Panc1 (cell line): ENCODE measurements around the gene ARF4. TPM values are rescaled to one million over a fixed set of nuclear protein-coding genes. Genes with fewer than 3 reads are reported as not detected.

Source experiments
- ATAC-seq: fragments of 200-7000 bp; cut with Tn5 transposase; 2 replicates; pipeline ENCODE4 v1.9.1; 2020; ENCODE audit warnings: mild to moderate bottlenecking, moderate library complexity
- BruUV-seq: library from RNA; stranded (reverse); fragments of 400-500 nt; replicated peaks from 2 replicates; lab custom pipeline; 2021; lab: Mats Ljungman, UMichigan
- CTCF ChIA-PET: fragments of 300-600 bp; sonication (Branson Sonifier 250); formaldehyde crosslinking; loops from one replicate; lab custom pipeline; 2022; ENCODE audit warnings: antibody characterized with exemption; lab: Charles Lee
- POLR2A ChIA-PET: fragments of 300-600 bp; sonication (Branson Sonifier 250); formaldehyde crosslinking; loops from one replicate; lab custom pipeline; 2022; ENCODE audit warnings: antibody characterized with exemption; lab: Charles Lee
- DNase-seq: peaks from one replicate; pipeline ENCODE4 v3.0.0-alpha.2; 2010; ENCODE audit warnings: low read depth, low spot score
- H3K27ac ChIP-seq: 2 replicates; pipeline ENCODE4 v1.5.1; 2011; ENCODE audit warnings: mild to moderate bottlenecking, low read length, inconsistent platforms
- H3K27me3 ChIP-seq: fragments of 200-500 bp; sonication (Bioruptor generic); 2 replicates; pipeline ENCODE4 v1.6.0; 2014; ENCODE audit warnings: low read length, inconsistent platforms; ENCODE audit not compliant: control insufficient read depth, insufficient read depth
- H3K36me3 ChIP-seq: fragments of 200-500 bp; sonication (Bioruptor generic); 2 replicates; pipeline ENCODE4 v1.5.1; 2014; ENCODE audit warnings: inconsistent platforms, mild to moderate bottlenecking, low read length, moderate library complexity; ENCODE audit not compliant: control insufficient read depth, insufficient read depth
- H3K4me1 ChIP-seq: 2 replicates; pipeline ENCODE4 v1.5.1; 2011; ENCODE audit warnings: inconsistent platforms, mild to moderate bottlenecking, low read length, moderate library complexity; ENCODE audit not compliant: control insufficient read depth, insufficient read depth
- H3K4me3 ChIP-seq, 2 experiments: 2 replicates each; pipeline ENCODE4 v1.5.1; 2011 to 2012; ENCODE audit warnings: low read depth in 2 of 2, low read length in 2 of 2, mild to moderate bottlenecking in 2 of 2, inconsistent platforms in 1 of 2, moderate library complexity in 1 of 2
- H3K9me3 ChIP-seq: fragments of 200-500 bp; sonication (Bioruptor generic); 2 replicates; pipeline ENCODE4 v1.5.1; 2014; ENCODE audit warnings: low read depth, mild to moderate bottlenecking, inconsistent platforms, low read length, moderate library complexity; ENCODE audit not compliant: control insufficient read depth, insufficient read depth
- POLR2AphosphoS5 ChIP-seq: IDR thresholded peaks from 2 replicates; pipeline ENCODE4 v1.6.1; 2012; ENCODE audit warnings: mild to moderate bottlenecking, low read depth, low read length, moderate library complexity
- SIN3A ChIP-seq: IDR thresholded peaks from 2 replicates; pipeline ENCODE4 v1.6.1; 2012; ENCODE audit warnings: low read depth, mild to moderate bottlenecking, low read length, moderate library complexity, borderline replicate concordance; ENCODE audit not compliant: insufficient read depth
- TCF7L2 ChIP-seq: IDR thresholded peaks from 2 replicates; pipeline ENCODE4 v1.6.1; 2011; ENCODE audit warnings: mild to moderate bottlenecking, low read depth, low read length, inconsistent platforms
- in situ Hi-C: cut with HindIII; loops from 2 replicates; pipeline ENCODE4 v1.10.0; 2016; ENCODE audit warnings: low sequenced_read_pairs, low pct_unique_long_range_greater_than_20kb
- intact Hi-C: fragments of 100-400 bp; cut with micrococcal nuclease; formaldehyde crosslinking; loops from one replicate; pipeline ENCODE4 v1.10.0; 2022; ENCODE audit not compliant: unreplicated experiment
- total RNA-seq: library from RNA; stranded (reverse); gene quantifications from one replicate; pipeline ENCODE4 v1.2.1, GENCODE V29; 2021; ENCODE audit not compliant: unreplicated experiment
- TF ChIP-seq, protein P1 (sequence below): fragments of 450-650 bp; IDR thresholded peaks from 2 replicates; pipeline ENCODE4 v1.5.1; 2017; ENCODE audit warnings: mild to moderate bottlenecking
- TF ChIP-seq, protein P2 (sequence below), 2 experiments: IDR thresholded peaks; 2 replicates each; pipeline ENCODE4 v1.6.1; 2011 to 2012; ENCODE audit warnings: low read depth in 2 of 2, control low read depth in 1 of 2, low read length in 1 of 2, mild to moderate bottlenecking in 1 of 2, moderate library complexity in 1 of 2; ENCODE audit not compliant: insufficient read depth in 1 of 2

Gene ARF4
- total RNA-seq, 1 experiment from 2014 or later: 126 TPM

DNA sequence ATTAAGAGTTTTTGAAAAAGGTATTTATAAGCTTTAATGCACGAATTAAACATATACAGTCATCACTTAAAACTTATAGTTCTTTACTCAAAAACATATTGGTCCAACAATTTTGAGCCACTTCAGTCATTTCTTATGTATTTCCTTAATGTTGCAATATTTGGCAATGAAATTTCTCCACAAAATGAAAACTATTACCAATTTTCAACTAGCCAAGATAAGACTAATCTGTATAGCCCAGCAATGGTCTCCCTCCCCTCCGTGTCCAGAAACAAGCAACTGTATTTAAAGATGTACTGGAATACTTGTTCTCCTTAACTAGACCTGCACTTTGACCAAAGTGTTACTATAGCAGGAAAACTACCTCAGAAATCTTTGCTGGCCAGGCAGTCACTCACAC lies 9.2 kb downstream of the ARF4 start:
- Histone ChIP-seq H3K36me3 (0 out of 2 replicates have a peak, but pooled peaks cover 4% of the 10 kb centered on the region), H3K9me3 (no peaks in the 10 kb centered on the region), H3K4me1 (peaks cover 8% of the 10 kb centered on the region), H3K27ac (no peak overlapping the region), H3K27me3 (no peaks in the 10 kb centered on the region), H3K4me3 (no peak overlapping the region)
- ChIA-PET POLR2A (no interaction called here), CTCF (no interaction called here)
- intact Hi-C loops (no loop called here), in situ Hi-C loops (no loop called here)
- no peak for ATAC-seq
- TF ChIP-seq TCF7L2 (no peak), POLR2AphosphoS5 (no peak)
- TF ChIP-seq, protein P1, sequence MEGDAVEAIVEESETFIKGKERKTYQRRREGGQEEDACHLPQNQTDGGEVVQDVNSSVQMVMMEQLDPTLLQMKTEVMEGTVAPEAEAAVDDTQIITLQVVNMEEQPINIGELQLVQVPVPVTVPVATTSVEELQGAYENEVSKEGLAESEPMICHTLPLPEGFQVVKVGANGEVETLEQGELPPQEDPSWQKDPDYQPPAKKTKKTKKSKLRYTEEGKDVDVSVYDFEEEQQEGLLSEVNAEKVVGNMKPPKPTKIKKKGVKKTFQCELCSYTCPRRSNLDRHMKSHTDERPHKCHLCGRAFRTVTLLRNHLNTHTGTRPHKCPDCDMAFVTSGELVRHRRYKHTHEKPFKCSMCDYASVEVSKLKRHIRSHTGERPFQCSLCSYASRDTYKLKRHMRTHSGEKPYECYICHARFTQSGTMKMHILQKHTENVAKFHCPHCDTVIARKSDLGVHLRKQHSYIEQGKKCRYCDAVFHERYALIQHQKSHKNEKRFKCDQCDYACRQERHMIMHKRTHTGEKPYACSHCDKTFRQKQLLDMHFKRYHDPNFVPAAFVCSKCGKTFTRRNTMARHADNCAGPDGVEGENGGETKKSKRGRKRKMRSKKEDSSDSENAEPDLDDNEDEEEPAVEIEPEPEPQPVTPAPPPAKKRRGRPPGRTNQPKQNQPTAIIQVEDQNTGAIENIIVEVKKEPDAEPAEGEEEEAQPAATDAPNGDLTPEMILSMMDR: no peak
- DNase-seq: no peak
- no TSS peak for BruUV-seq

DNA sequence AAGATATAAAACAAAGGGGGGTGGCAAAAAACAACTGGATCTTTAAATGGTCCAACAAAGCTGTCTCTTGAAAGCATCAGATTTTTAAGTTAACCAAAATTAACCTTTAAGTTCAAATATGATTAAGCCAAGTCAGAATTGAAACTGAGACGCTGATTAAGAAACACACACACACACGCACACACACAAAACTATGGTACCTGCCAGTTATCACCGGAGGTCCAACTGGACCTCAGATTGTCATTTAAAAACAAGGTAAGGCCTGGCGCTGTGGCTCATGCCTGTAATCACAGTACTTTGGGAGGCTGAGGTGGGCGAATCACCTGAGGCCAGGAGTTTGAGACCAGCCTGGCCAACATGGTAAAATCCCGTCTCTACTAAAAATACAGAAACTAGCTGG lies 10.4 kb downstream of the ARF4 start:
- intact Hi-C loops: no loop called here
- ChIA-PET CTCF (no interaction called here), POLR2A (interaction anchor here (0.6 kb wide), 1 partner anchor 464 kb away, joined by 4 read pairs; no protein-coding TSS in a partner anchor)

More for the DNA sequence above, 10.4 kb downstream of the ARF4 start:
- Histone ChIP-seq H3K4me1 (peaks cover 11% of the 10 kb centered on the region), H3K27ac (no peak overlapping the region), H3K27me3 (no peaks in the 10 kb centered on the region), H3K4me3 (no peak overlapping the region), H3K9me3 (no peaks in the 10 kb centered on the region), H3K36me3 (peaks cover 4% of the 10 kb centered on the region; the same call in 1 of the 2 replicates)
- in situ Hi-C loops: no loop called here
- no TSS peak for BruUV-seq
- no peak for DNase-seq
- TF ChIP-seq, protein P1: no peak
- no peak for TF ChIP-seq SIN3A
- TF ChIP-seq TCF7L2: no peak
- no peak for TF ChIP-seq POLR2AphosphoS5
- TF ChIP-seq, protein P2, sequence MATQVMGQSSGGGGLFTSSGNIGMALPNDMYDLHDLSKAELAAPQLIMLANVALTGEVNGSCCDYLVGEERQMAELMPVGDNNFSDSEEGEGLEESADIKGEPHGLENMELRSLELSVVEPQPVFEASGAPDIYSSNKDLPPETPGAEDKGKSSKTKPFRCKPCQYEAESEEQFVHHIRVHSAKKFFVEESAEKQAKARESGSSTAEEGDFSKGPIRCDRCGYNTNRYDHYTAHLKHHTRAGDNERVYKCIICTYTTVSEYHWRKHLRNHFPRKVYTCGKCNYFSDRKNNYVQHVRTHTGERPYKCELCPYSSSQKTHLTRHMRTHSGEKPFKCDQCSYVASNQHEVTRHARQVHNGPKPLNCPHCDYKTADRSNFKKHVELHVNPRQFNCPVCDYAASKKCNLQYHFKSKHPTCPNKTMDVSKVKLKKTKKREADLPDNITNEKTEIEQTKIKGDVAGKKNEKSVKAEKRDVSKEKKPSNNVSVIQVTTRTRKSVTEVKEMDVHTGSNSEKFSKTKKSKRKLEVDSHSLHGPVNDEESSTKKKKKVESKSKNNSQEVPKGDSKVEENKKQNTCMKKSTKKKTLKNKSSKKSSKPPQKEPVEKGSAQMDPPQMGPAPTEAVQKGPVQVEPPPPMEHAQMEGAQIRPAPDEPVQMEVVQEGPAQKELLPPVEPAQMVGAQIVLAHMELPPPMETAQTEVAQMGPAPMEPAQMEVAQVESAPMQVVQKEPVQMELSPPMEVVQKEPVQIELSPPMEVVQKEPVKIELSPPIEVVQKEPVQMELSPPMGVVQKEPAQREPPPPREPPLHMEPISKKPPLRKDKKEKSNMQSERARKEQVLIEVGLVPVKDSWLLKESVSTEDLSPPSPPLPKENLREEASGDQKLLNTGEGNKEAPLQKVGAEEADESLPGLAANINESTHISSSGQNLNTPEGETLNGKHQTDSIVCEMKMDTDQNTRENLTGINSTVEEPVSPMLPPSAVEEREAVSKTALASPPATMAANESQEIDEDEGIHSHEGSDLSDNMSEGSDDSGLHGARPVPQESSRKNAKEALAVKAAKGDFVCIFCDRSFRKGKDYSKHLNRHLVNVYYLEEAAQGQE (IDR thresholded peaks at IDR 0.05; ENCODE audit: insufficient read depth in 1 of 2, low read depth in 2 of 2, low read length in 1 of 2): no peak
- ATAC-seq: no peak
